GM18907 (cell line): ENCODE results near the gene RIC3.

Source experiments
- ATAC-seq: cut with Tn5 transposase; IDR thresholded peaks from one replicate; pipeline ENCODE4 v1.9.1; 2021; ENCODE audit warnings: mild to moderate bottlenecking, moderate library complexity; ENCODE audit not compliant: unreplicated experiment

Gene RIC3

DNA sequence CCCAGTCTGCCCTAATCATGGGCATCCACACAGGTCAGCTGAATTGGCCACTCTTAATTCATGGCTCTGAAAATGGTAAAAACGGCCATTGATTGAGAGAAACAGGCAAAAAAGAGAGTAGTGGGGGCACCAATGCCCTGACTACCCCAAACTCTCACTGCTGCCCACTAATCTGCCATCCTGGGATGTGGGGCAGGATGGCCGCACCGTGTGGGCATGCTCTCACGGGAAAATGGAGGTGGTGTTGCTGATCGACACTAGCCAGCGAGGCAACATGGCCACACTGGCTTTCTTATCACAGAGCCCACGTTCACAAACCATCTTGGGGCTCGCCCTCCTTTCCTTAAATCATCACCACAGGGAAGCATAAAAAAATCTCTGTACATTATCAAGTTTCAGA lies 99.1 kb downstream of the RIC3 start:
- ATAC-seq: no peak

DNA sequence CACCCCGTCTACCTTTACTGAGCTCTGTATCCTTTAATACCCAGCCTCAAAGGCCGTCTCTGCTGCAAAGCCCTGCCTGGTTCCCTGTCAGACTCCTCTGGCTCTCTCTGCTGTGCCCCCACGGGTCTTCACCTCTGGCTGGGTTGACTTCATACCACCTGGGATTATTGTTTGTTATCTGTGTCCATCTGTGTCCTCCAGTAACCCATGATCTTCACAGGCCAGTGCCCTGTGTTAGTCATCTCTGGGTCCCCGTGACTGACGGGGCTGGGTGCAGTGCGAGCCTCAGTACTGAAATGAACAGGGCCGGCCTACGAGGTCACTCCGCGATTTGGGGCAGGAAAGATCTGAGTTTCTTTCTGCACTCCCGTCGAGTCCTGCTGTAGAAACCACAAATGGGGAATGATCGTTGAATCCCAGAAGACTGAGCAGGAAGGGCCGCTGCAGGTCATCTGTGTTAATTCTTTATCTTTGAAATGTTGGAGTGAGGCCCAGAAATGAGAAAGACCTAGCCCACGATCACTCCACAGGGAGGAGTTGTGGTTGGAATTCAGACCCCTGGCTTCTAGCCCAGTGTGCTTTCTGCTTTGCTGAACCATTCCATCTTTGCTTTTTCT lies 100.1 kb downstream of the RIC3 start:
- no peak for ATAC-seq

DNA sequence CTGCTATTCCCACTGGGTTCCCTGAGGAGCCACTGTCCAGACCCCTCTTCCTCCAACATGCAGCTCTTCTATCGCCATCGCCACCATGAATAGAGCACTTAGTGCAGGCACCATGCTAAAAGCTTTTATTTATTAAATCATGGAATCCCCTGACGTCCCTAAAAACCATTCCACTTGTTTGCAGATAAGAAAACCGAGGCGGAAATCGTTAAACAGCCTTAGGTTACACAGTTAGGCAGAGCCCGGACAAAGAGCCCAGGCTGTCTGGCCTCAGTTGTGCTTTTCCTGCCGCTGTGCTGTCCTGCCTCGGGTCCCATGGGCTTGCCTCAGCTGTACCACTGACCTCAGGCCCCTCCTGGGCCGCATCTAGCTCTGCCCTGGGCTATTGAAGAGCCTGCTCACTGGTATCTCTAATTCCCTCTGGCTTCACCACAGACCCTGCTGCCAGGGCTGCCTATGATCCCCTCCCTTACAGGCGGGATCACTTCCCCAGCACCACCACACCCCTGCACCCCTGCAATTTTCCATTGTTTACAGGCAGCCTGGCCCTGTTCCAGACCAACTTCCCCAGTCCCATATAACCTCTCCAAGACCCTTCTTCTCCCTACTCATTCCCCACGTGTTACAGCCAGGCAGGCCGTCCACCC lies 100.8 kb downstream of the RIC3 start:
- no peak for ATAC-seq

DNA sequence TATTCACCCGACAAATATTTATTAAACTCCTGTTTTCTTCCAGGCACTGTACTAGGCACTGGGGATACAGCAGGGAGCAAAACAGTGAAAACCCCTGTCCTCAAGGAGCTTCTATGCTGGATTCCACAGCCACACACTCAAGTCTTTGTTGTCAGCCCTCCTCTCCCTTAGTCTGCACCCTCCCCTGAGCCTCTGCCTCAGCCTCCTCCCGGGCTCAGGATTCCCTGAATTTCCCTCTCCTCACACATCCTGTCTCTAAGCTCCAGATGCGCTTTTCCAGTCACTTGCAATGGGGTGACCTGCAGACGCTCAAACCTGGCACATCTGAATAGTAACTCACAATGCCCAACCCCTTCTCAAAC lies 101.3 kb downstream of the RIC3 start:
- no peak for ATAC-seq

DNA sequence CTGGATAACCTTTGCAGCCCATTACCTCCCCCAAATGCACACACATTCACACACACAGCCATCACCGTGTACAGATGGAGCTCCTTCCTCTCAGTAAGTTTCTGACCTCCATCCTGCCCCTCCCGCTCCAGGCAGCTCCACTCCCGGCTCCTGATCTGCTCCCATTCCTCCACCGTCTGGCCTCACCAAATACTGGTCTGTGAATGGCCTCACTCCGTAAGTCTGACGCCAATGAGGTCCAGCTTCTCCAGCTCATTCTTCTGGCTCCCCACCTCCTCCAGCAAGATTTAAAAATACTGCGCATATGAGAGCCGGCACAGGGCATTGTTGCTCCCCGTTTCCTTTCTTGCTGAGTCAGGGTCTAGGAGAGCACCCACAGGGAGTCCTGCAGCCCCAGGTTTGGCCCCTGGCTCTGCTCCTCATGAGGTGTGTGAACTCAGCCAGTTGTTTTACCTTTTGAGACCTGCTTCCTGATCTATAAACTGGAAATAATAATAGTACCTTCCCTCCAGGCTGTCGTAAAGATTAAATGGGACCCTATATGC lies 101.8 kb downstream of the RIC3 start:
- ATAC-seq: no peak

DNA sequence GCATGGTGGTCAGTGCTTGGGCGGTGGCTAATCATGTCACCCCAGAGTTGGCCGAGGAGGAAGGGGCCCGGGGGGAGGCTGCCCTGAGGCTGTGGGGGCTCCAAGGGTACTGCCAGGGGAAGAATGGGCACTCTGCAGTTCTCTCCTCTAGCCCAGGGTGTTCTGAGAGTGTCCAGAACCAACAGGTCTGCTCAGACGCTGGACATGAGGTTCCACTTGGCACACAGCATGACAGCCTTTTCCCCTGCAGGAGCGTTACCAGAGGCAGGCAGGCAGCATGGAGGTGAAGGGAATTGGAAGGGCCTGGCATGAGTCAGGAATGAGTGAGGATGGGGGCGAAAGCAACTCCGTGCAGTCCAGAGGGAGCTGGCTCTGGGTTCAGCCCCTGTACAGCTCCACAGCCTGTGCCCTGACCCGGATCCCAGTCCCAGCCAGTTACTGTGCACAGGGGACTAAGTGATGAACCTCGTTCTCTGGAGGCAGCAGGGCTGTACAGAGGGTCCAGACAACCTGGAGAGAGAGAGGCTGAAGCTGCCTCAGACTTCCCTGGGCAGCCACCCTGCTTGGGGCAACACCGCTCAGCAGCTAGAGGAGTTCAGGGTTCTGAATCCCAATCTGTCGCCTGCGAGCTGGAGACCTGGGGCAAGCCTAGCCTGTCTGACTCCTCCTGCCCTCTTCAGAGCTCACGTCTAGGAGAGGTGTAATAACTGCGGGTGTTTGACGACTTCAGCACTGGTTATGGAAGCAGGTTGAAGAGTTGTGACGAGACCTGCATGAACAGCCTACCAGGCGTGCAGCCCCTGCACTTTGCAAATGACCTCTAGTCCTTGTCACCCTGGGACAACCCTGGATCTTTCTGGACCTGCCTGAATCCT lies 102.6 kb downstream of the RIC3 start:
- ATAC-seq: no peak

DNA sequence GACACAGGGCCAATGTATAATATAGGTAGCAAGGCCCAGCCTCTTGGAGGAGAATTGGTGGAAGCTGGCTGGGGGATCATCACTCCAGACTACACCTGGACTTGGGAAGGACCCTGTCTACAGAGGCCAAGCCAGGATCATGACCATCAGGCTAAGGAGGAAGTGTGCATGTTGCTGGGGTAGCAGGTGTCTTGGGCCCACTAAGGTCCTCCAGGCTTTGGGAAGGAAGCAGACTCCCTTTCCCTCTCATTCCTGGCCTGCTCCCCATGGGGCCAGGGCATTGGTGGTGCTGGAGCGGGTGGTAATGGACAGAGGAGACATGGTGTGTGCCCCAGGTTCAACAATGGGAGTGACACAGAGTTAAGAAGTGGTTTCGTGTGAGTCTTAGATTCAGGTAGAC lies 103.8 kb downstream of the RIC3 start:
- no peak for ATAC-seq

DNA sequence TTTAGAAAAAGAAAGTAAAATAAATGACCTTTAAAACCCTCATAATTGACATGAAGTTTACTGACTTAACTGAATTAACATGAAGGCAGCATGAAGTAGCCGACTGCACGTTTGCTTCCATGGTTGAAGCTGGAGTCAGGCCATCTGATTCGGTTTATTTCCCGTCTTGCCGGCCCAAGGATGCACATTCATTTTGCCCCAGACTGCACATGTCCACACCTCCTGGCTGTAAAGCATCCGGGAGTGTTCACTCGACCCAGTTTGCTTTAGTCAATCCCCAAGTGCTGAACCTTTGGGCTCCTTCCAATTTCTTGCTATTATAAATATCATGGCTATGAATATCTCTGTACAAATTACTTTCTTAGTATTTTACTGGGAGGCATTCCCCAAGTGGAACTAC lies 105.5 kb downstream of the RIC3 start:
- no peak for ATAC-seq

DNA sequence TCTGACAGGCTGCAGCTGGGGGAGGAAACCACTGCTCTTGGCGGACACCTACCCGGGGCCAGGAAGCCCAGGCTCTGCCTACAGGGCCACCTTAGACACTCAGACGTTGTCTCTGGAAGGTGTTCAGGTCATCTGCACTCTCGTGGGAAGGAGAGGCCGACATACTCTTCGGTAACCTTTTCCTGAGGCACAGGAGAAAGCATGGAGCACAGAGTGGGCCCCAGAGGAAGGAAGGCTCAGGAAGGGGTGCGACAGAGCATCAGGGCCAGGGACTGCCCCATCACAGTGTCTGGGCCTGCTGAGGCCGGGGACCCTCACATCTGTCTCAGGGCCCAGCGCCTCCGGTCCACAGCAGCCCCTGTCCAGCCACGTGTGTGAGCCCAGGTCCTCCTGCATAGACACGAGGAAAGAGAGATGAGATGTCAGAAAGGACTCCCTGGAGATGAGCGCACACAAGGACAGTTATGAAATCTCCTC lies 106.0 kb downstream of the RIC3 start:
- no peak for ATAC-seq

DNA sequence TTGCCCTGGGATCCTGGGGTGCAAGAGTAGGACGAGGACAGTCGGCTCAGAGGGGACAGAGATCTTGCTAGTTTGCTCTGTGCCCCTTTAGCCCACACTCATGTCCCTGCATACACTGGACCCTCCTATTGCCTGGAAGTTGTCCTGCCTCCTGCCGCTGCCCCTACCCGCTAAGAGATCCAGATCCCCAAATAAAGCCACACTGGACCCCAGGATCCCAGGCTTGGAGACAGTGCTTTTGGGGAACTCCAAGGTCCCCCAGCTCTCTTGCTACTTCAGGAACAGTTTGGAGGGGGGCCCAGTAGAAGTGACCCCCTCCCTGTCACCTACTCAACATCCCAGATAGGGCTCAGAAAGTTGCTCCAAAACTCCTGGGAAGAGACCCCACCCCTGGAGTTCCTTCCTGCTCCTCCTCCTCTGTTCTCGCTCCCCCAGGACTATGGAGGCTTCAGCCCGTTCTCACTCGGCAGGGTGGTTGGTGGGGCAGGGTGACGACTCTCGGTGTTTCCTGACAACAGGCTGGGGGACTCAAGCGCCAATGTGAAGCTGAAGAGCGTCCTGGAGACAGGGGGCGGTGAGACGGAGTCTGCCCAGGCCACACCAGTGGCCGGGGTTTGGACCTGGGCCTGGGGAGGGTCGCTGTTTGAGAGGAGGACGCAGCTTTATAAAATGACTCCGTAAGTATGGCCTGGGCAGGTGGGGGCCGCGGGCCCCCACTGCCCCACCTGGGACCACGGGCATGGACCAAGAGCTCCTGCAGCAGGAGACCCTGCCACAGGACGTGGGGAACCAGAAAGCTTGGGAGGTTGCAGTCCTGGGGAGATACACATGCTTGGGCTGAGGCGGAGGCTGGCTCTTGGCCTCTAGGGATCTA lies 107.0 kb downstream of the RIC3 start:
- ATAC-seq: no peak

DNA sequence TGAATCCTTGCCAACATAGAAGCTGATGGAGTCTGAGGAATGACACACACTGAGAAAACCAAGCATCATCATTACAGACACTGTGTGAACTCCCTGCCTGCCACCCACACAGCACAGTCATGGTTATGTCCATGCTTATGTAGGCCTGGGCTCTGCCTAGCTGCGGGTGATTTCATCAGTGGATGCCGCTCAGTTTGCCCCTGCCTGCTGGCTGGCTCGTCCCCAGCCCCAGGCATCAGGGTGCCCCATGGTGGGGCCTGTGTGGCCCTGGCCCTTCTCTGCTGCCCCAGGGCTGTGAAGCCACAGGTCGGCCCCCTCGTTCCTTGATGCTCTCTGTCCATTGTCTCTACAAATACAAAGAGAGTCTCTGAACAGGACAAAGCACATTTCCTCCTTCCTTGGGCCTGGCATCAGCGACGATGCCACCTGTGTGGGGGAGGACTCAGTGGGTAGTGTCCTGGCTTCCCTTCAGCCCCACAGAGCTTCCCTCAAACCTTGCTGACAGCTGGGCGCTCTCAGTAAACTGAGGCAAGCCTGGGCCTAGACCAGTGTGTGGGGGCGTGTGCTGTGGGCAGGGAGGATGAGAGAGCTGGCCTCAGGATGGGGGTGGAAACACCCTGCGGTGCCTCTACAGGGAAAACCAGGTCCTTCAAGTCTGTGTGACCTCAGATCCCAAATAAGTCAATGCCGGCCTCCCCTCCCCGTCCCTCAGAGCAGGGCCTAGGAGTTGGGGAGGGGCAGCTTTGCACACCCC lies 107.8 kb downstream of the RIC3 start:
- ATAC-seq: no peak

DNA sequence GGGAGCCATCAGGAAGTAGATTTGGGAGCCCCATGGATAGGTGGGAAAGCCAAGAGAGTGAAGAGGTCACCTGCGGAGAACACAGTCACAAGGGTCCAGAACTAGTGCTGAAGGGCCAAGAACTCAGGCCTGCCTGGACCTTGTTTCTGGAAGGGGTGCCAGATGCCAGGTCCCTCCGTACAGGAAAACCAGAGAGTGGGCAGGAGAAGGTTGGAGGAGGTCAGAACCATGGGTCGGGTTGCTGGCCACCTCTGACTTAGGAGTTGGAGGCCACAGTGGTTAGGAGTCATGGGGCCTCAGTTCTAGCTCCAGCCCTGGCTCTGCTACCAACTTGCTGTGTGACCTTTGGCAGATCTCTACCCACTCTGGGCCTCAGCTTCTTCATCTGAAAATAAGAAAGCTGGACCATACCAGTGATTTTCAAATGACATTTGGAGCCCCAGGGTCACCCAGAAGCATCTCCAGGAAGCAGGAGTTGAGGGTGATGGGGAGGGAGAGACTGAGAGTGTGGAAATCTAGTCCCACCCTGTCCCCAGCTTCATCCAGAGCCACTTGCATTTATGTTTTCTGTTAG lies 108.6 kb downstream of the RIC3 start:
- ATAC-seq: no peak

DNA sequence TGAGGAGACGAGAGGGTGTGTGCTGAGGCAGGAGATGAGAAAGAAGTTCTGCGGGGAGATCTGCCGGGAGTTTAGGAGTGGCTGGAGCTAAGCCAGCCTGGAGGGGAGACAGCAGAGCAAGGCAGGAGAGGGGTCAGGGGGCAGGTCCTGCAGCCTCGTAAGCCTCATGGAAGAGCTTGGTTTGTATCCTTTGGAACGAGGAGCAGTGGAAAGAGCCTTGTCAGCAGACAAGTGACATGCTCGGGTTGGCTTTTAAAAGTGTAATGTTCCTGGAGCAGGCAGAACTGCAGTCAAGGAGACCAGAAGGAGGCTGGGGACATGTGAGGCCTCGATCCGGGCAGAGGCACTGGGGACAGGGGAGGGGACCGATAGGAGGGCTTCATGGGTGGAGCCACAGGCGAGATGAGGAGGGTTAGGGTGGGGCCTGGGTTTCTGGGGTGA lies 109.2 kb downstream of the RIC3 start:
- no peak for ATAC-seq

DNA sequence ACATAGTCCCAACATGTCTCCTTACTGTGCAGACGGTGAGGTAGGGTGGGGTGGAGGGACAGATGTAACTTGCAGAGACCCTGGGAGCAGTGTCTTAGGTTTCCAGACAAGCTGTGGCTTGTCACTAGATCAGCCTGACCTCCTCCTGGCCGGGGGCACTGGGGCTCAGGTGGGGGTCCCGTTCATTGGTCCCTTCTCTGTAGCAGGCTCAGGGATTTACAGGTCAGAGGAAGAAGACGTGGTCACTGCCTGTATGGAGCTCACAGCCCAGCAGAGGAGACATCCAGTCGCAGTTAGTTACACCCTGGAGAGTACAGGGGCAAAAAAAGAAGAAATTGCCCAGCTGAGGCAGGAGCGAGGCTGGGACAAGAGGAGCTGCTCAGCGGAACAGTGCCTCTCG lies 109.8 kb downstream of the RIC3 start:
- ATAC-seq: no peak

DNA sequence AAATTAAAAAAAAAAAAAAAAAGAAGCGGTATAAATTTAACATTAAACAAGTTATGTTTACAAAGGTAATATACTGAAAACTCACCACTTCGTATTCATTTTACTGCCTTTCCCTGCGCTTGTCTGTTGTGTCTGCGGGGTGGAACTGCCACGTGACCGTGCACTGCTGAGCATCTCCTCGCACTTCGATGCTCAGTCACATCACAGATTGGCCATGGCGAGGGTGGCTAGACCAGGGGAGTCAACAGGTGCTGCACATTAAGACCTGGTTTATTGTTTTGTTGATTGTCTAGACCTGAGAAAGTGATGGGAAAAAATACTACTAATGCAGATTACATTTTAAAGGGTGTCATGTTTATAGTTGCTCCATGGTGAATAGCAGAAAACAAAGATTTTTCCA lies 110.6 kb downstream of the RIC3 start:
- no peak for ATAC-seq

DNA sequence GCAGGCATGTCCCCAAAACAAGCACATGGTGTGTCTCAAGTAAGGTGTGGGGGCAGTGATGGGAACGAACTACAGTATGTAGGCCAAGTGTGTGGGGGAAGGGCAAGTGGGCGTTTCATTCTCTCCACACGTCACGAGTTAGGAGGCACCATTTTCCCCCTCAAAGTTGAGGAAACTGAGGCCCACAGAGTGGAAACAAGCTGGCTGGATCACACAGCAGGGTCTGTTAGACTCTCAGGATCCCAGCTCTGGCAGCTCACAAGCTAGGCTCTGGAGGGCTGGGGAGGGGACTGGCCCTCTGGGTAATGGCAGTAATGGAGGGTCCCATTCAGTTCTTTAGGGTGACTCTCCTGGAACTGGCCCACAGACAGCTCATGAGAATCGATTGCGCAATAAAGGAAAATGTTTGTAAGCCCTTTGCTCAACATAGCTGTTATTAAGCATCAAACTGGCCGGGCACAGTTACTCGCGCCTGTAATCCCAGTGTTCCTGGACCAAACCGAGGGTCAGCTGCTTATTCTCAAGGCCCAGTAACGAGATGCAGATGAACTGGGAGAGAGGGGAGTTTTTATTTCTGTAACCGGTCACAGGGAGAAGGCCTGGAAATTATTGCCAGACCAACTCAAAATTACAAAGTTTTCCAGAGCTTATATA lies 111.9 kb downstream of the RIC3 start:
- ATAC-seq: no peak
